HEK293 (cell line): Measurements from ENCODE around the gene TRIM40.
A peak's percentile ranks its signal among the peaks of the same experiment; 100 is the strongest.

Source experiments
- CTCF ChIA-PET: fragments of 350-600 bp; formaldehyde crosslinking; extraction: SDS; loops from one replicate; lab custom pipeline; 2021; ENCODE audit warnings: antibody characterized with exemption; lab: Yijun Ruan, JAX
- POLR2A ChIA-PET: fragments of 300-600 bp; formaldehyde crosslinking; extraction: SDS; loops from one replicate; lab custom pipeline; 2020; ENCODE audit warnings: antibody characterized with exemption, inconsistent platforms; lab: Yijun Ruan, JAX
- H3K27ac ChIP-seq: fragments of 200-500 bp; sonication (Bioruptor generic); 2 replicates; pipeline ENCODE4 v1.5.1; 2014; ENCODE audit warnings: low read depth, low read length, control low read depth, inconsistent platforms; ENCODE audit errors: extremely low read depth
- H3K36me3 ChIP-seq, 2 experiments: fragments of 200-500 bp in 1 of 2; sonication (Bioruptor generic) in 1 of 2; 1 replicate in 1 of 2; 2 replicates in 1 of 2; pipeline ENCODE4 v1.5.1; 2014 to 2017; ENCODE audit warnings: inconsistent platforms in 2 of 2, low read length in 2 of 2; ENCODE audit not compliant: control insufficient read depth in 2 of 2, insufficient read depth in 1 of 2
- H3K4me1 ChIP-seq: fragments of 200-500 bp; sonication (Bioruptor generic); 2 replicates; pipeline ENCODE4 v1.5.1; 2014; ENCODE audit warnings: mild to moderate bottlenecking, low read length, inconsistent platforms; ENCODE audit not compliant: control insufficient read depth, insufficient read depth
- H3K4me3 ChIP-seq: 2 replicates; pipeline ENCODE4 v1.5.1; 2011; ENCODE audit warnings: low read depth, mild to moderate bottlenecking, control low read depth, low read length, moderate library complexity
- H3K9me3 ChIP-seq: fragments of 200-500 bp; sonication (Bioruptor generic); 2 replicates; pipeline ENCODE4 v1.5.1; 2014; ENCODE audit warnings: low read depth, low read length, inconsistent platforms; ENCODE audit not compliant: control insufficient read depth, insufficient read depth
- GLI4 ChIP-seq: fragments of 450-650 bp; formaldehyde crosslinking; IDR thresholded peaks from 2 replicates; pipeline ENCODE4 v1.5.1; 2016; ENCODE audit warnings: missing biosample characterization, missing genetic modification characterization
- GLIS1 ChIP-seq: fragments of 450-650 bp; formaldehyde crosslinking; IDR thresholded peaks from 2 replicates; pipeline ENCODE4 v1.5.1; 2016; ENCODE audit warnings: missing biosample characterization, missing genetic modification characterization
- HOXC10 ChIP-seq: sonication (generic); formaldehyde crosslinking; IDR thresholded peaks from 2 replicates; pipeline ENCODE4 v1.8.1; 2023; ENCODE audit warnings: mild to moderate bottlenecking, missing genetic modification reagents
- MEIS1 ChIP-seq: sonication (generic); formaldehyde crosslinking; IDR thresholded peaks from 2 replicates; pipeline ENCODE4 v1.8.1; 2022; ENCODE audit warnings: missing genetic modification reagents, mild to moderate bottlenecking, borderline replicate concordance
- MZF1 ChIP-seq: fragments of 450-650 bp; formaldehyde crosslinking; IDR thresholded peaks from 2 replicates; pipeline ENCODE4 v1.5.1; 2017; ENCODE audit warnings: missing biosample characterization, missing genetic modification characterization, borderline replicate concordance
- OSR2 ChIP-seq: fragments of 450-650 bp; formaldehyde crosslinking; IDR thresholded peaks from 2 replicates; pipeline ENCODE4 v1.5.1; 2016; ENCODE audit warnings: missing biosample characterization, missing genetic modification characterization
- YY1 ChIP-seq: fragments of 450-650 bp; formaldehyde crosslinking; IDR thresholded peaks from 2 replicates; pipeline ENCODE4 v1.5.1; 2018; ENCODE audit warnings: missing biosample characterization, missing genetic modification characterization
- ZBTB1 ChIP-seq: fragments of 450-650 bp; formaldehyde crosslinking; IDR thresholded peaks from 2 replicates; pipeline ENCODE4 v1.5.1; 2016; ENCODE audit warnings: missing biosample characterization, missing genetic modification characterization
- ZBTB10 ChIP-seq: fragments of 450-650 bp; formaldehyde crosslinking; IDR thresholded peaks from 2 replicates; pipeline ENCODE4 v1.5.1; 2016; ENCODE audit warnings: missing biosample characterization, missing genetic modification characterization
- ZBTB26 ChIP-seq: fragments of 450-650 bp; formaldehyde crosslinking; optimal IDR thresholded peaks from 2 replicates; pipeline ENCODE3; 2016; ENCODE audit warnings: missing biosample characterization, mild to moderate bottlenecking, missing genetic modification characterization
- ZBTB48 ChIP-seq: fragments of 450-650 bp; formaldehyde crosslinking; IDR thresholded peaks from 2 replicates; pipeline ENCODE4 v1.5.1; 2016; ENCODE audit warnings: missing biosample characterization, missing genetic modification characterization
- ZFP41 ChIP-seq: fragments of 450-650 bp; formaldehyde crosslinking; IDR thresholded peaks from 2 replicates; pipeline ENCODE4 v1.5.1; 2016; ENCODE audit warnings: missing biosample characterization, missing genetic modification characterization, borderline replicate concordance
- ZNF132 ChIP-seq: fragments of 450-650 bp; formaldehyde crosslinking; IDR thresholded peaks from 2 replicates; pipeline ENCODE4 v1.5.1; 2017; ENCODE audit warnings: missing biosample characterization, missing genetic modification characterization, borderline replicate concordance
- ZNF133 ChIP-seq: fragments of 450-650 bp; formaldehyde crosslinking; IDR thresholded peaks from 2 replicates; pipeline ENCODE4 v1.5.1; 2016; ENCODE audit warnings: missing biosample characterization, missing genetic modification characterization
- ZNF148 ChIP-seq: fragments of 450-650 bp; formaldehyde crosslinking; IDR thresholded peaks from 2 replicates; pipeline ENCODE4 v1.5.0; 2017; ENCODE audit warnings: missing biosample characterization, missing genetic modification characterization, borderline replicate concordance
- ZNF19 ChIP-seq: fragments of 450-650 bp; formaldehyde crosslinking; IDR thresholded peaks from 2 replicates; pipeline ENCODE4; 2016; ENCODE audit warnings: missing biosample characterization, missing genetic modification characterization, low read depth
- ZNF211 ChIP-seq: fragments of 450-650 bp; formaldehyde crosslinking; IDR thresholded peaks from 2 replicates; pipeline ENCODE4 v1.5.1; 2016; ENCODE audit warnings: low read depth, missing biosample characterization, missing genetic modification characterization
- ZNF223 ChIP-seq: fragments of 450-650 bp; formaldehyde crosslinking; IDR thresholded peaks from 2 replicates; pipeline ENCODE4 v1.5.1; 2016; ENCODE audit warnings: missing biosample characterization, missing genetic modification characterization
- ZNF366 ChIP-seq: fragments of 450-650 bp; formaldehyde crosslinking; conservative IDR thresholded peaks from 2 replicates; pipeline ENCODE4 v1.5.1; 2016; ENCODE audit warnings: missing biosample characterization, missing genetic modification characterization
- ZNF501 ChIP-seq: fragments of 450-650 bp; formaldehyde crosslinking; IDR thresholded peaks from 2 replicates; pipeline ENCODE4 v1.5.1; 2016; ENCODE audit warnings: missing biosample characterization, missing genetic modification characterization

Gene TRIM40

GRCh38 chr6:30131947-30132497 is 3.9 kb upstream of the TRIM40 start (continued):
- peak; percentile 23; the same call in 1 of the 2 replicates for TF ChIP-seq OSR2 (tag by site-specific recombination)

GRCh38 chr6:30135147-30135546 is 793 bp upstream of the TRIM40 start:
- Histone ChIP-seq H3K4me1 (no peaks in the 10 kb centered on the region), H3K9me3 (no peaks in the 10 kb centered on the region), H3K27ac (no peak overlapping the region), H3K4me3 (no peak overlapping the region), H3K36me3 (no peaks in the 10 kb centered on the region)
- ChIA-PET POLR2A (interaction anchor here (0.6 kb wide), 1 partner anchor 11 kb away, joined by 4 read pairs; no protein-coding TSS in a partner anchor), CTCF (interaction anchor here (0.7 to 8.4 kb wide), 3 partner anchors 12 to 1358 kb away, joined by 3 to 200 read pairs (median 6); no protein-coding TSS in a partner anchor)
- TF ChIP-seq ZNF148 (no peak), YY1 (tag by site-specific recombination) (no peak), HOXC10 (CRISPR knock-in tag) (no peak), ZBTB1 (no peak), ZBTB10 (tag by site-specific recombination) (no peak), ZBTB48 (no peak), ZNF366 (tag by site-specific recombination) (no peak), ZNF211 (tag by site-specific recombination) (no peak), MZF1 (tag by site-specific recombination) (no peak), ZNF19 (tag by site-specific recombination) (no peak), ZFP41 (tag by site-specific recombination) (no peak), GLI4 (tag by site-specific recombination) (no peak), OSR2 (tag by site-specific recombination) (no peak), ZBTB26 (no peak), ZNF133 (tag by site-specific recombination) (no peak), GLIS1 (tag by site-specific recombination) (no peak), ZNF501 (no peak), MEIS1 (CRISPR knock-in tag) (no peak), ZNF132 (no peak), ZNF223 (tag by site-specific recombination) (no peak)
